HG03135 (cell line): ENCODE results near the gene KLHDC1.
A peak's percentile ranks its signal among the peaks of the same experiment; 100 is the strongest.
"Not testable (repeated sequence)": the region's sequence is repeated elsewhere in the genome, so short reads cannot be mapped to it uniquely, and the experiment has no call there.

ENCODE experiments used
- ATAC-seq: cut with Tn5 transposase; IDR thresholded peaks from one replicate; pipeline ENCODE4 v1.9.1; 2021; ENCODE audit warnings: mild to moderate bottlenecking, moderate library complexity; ENCODE audit not compliant: unreplicated experiment

The KLHDC1 gene

GRCh38 chr14:49721733-49722435 lies 29.0 kb downstream of the KLHDC1 start:
- not testable (repeated sequence) for ATAC-seq

GRCh38 chr14:49727171-49727570 lies 34.3 kb downstream of the KLHDC1 start:
- ATAC-seq, result no peak

- no peak for ATAC-seq
Observed at GRCh38 chr14:49732896-49733295, 40.0 kb downstream of the KLHDC1 start.

GRCh38 chr14:49733836-49734235 lies 40.9 kb downstream of the KLHDC1 start:
- ATAC-seq, result no peak

- ATAC-seq, result not testable (repeated sequence)
Observed at GRCh38 chr14:49735669-49736068, 42.7 kb downstream of the KLHDC1 start.

GRCh38 chr14:49745191-49745590 lies 52.3 kb downstream of the KLHDC1 start:
- ATAC-seq, result no peak

- not testable (repeated sequence) for ATAC-seq
Observed at GRCh38 chr14:49746476-49746875, 53.6 kb downstream of the KLHDC1 start.

GRCh38 chr14:49754570-49755097 lies 61.7 kb downstream of the KLHDC1 start:
- ATAC-seq, result no peak

- ATAC-seq, result no peak
Observed at GRCh38 chr14:49755378-49755777, 62.5 kb downstream of the KLHDC1 start.

- no peak for ATAC-seq
Observed at GRCh38 chr14:49761839-49762551, 69.1 kb downstream of the KLHDC1 start.

- no peak for ATAC-seq
Observed at GRCh38 chr14:49766839-49767238, 73.9 kb downstream of the KLHDC1 start.

- no peak for ATAC-seq
Observed at GRCh38 chr14:49767270-49767570, 74.3 kb downstream of the KLHDC1 start.

- peak; percentile 90 for ATAC-seq
Observed at GRCh38 chr14:49767571-49768300, 74.8 kb downstream of the KLHDC1 start, which contains the start of gene KLHDC2. TSS of gene KLHDC2 (plus strand) at chr14:49768153. CDS start at chr14:49768469, 316 bp downstream.

- ATAC-seq, result peak; percentile 35
Observed at GRCh38 chr14:49768301-49769121, 75.6 kb downstream of the KLHDC1 start.

- no peak for ATAC-seq
Observed at GRCh38 chr14:49769171-49769570, 76.3 kb downstream of the KLHDC1 start.

- no peak for ATAC-seq
Observed at GRCh38 chr14:49769581-49770211, 76.8 kb downstream of the KLHDC1 start.

GRCh38 chr14:49770212-49770817 lies 77.4 kb downstream of the KLHDC1 start:
- no peak for ATAC-seq

GRCh38 chr14:49771691-49772090 lies 78.8 kb downstream of the KLHDC1 start:
- not testable (repeated sequence) for ATAC-seq

GRCh38 chr14:49774106-49774505 lies 81.2 kb downstream of the KLHDC1 start:
- no peak for ATAC-seq

GRCh38 chr14:49778421-49778820 lies 85.5 kb downstream of the KLHDC1 start:
- no peak for ATAC-seq
